HepG2 (cell line): ENCODE data around the gene TPTE.
"Not testable (repeated sequence)": the region's sequence is repeated elsewhere in the genome, so short reads cannot be mapped to it uniquely, and the experiment has no call there.

ENCODE experiments used
- KLF13 ChIP-seq: sonication (generic); formaldehyde crosslinking; IDR thresholded peaks from 2 replicates; pipeline ENCODE4 v1.4.0; 2020; ENCODE audit warnings: mild to moderate bottlenecking, missing genetic modification reagents
- POLR2A ChIP-seq, 2 experiments: IDR thresholded peaks; 2 replicates each; pipeline ENCODE4 v1.6.1; 2011; ENCODE audit warnings: low read depth in 2 of 2, low read length in 2 of 2, mild to moderate bottlenecking in 1 of 2, moderate library complexity in 1 of 2; ENCODE audit not compliant: insufficient read depth in 1 of 2
- ZZZ3 ChIP-seq: sonication (generic); formaldehyde crosslinking; IDR thresholded peaks from 2 replicates; pipeline ENCODE4 v1.4.0; 2020; ENCODE audit warnings: missing genetic modification reagents, mild to moderate bottlenecking, borderline replicate concordance
- TF ChIP-seq, protein P1 (sequence below): IDR thresholded peaks from 2 replicates; pipeline ENCODE4 v1.6.1; 2016; ENCODE audit warnings: low read depth, borderline replicate concordance

DNA sequence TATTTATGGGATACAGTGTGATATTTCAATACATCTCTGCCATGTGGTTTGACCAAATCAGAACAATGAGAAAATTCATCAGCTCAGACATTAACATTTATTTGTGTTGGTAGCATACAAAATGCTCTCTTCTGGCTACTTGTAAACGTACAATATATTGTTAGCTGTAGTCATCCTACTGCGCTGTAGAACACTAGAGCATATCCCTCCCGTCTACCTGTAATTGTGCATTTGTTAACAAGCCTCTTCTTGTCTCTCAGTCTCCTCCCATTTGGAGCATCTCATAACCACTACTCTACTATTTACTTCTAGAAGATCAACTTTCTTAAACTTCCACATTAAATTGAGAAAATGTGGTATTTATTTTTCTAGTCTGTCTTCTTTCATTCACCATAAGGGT lies 107.9 kb downstream of the TPTE start:
- not testable (repeated sequence) for TF ChIP-seq KLF13; ZZZ3 (CRISPR knock-in tag); POLR2A (IDR thresholded peaks at IDR 0.05; ENCODE audit: insufficient read depth in 1 of 2, low read depth in 2 of 2, low read length in 2 of 2)
- TF ChIP-seq, protein P1, sequence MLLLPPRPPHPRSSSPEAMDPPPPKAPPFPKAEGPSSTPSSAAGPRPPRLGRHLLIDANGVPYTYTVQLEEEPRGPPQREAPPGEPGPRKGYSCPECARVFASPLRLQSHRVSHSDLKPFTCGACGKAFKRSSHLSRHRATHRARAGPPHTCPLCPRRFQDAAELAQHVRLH (CRISPR knock-in tag), result not testable (repeated sequence)
